HG03442 (cell line): ENCODE results near the gene CEP89.
"Not testable (repeated sequence)": the region's sequence is repeated elsewhere in the genome, so short reads cannot be mapped to it uniquely, and the experiment has no call there.

Source experiments
- ATAC-seq: cut with Tn5 transposase; IDR thresholded peaks from one replicate; pipeline ENCODE4 v1.9.1; 2021; ENCODE audit warnings: mild to moderate bottlenecking, moderate library complexity; ENCODE audit not compliant: unreplicated experiment

The CEP89 gene

GRCh38 chr19:32848035-32848434 lies 123.7 kb downstream of the CEP89 start:
- ATAC-seq, result not testable (repeated sequence)

DNA sequence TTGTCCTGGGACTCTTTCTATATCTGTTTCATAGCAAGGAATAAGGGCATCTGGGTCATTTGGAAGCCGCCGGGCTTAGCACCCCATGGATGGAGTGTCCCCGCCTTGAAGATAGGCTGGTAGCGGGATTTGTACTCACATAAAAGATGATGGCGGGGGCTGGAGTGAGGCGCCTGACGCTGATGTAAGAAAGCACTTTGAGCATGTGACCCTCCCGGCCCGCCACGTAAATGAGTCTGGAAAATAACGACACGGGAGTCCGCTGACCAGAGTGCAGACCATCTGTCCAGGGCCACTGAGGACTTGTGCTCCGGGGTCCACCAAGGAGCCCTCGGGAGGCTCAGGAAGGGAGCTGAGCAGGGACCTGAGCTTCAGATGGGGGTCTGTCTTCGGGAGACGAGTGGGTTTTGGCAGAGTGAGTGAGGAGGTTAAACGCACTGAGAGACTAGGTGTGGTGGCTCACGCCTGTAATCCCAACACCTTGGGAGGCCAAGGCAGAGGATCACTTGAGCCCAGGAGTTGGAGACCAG lies 128.0 kb downstream of the CEP89 start:
- ATAC-seq, result no peak

DNA sequence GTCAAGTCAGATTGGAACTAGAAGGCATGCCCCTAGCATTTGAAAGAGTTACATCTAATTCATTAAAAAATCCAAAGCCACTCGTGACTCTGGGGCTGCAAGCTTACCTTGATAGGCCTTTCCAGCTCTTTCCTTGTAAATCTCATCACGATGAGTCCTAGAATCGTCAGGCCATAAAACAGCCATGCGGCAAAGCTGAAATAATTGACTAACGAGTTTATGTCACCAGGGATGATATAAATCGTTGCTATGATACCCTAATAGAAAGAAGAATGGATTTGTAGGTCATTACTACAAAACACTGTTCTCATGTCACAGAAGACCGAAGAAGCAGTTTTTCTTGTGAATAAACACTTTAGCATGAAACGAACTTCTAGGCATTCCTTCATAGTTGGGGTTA lies 129.7 kb downstream of the CEP89 start:
- no peak for ATAC-seq

DNA sequence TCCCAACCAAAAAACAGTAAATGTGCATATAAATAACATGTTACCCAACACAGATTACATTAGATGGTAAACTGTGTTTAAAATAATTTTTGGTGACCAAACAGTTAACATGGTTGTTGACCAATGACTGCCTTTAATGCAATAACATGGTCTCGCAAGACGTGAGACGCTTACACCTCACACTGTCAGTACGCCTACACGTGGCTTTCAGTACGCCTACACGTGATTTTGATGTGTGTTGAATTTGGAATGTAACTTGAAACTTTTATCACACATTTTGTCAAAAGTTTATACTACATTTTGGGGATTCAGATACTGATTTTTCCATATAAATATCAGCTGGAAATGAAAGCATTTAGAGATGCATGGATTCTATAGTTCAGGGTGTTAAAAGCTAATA lies 134.2 kb downstream of the CEP89 start:
- no peak for ATAC-seq

GRCh38 chr19:32833388-32833787 lies 138.4 kb downstream of the CEP89 start:
- ATAC-seq, result not testable (repeated sequence)

- not testable (repeated sequence) for ATAC-seq
These were observed 138.9 kb downstream of the CEP89 start for GRCh38 chr19:32832825-32833224.

DNA sequence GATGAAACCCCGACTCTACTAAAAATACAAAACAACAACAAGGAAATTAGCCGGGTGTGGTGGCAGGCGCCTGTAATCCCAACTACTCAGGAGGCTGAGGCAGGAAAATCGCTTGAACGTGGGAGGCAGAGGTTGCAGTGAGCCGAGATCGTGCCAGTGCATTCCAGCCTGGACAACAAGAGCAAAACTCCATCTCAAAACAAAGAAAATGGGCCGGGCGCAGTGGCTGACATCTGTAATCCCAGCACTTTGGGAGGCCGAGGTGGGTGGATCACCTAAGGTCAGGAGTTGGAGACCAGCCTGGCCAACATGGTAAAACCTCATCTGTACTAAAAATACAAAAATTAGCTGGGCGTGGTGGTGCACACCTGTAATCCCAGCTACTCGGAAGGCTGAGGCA lies 139.7 kb downstream of the CEP89 start:
- ATAC-seq, result not testable (repeated sequence)

DNA sequence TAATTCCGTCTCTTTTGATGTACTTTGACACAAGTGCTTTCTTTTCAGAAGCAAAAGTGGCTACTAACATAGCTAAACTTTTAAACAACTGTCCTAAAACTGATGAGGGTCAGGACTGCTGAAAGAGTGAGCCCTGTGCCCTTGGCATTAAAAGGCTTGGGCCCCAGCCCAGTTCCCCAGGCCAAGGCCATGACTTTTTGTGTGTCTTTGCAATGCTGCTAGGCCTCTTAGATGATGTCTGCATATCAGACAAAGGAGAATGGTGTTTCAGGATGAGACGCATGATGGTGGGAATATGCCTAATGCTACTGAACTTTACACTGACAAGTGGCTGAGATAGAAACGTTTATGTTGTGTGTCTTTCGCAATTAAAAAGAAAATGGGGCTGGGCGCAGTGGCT lies 140.1 kb downstream of the CEP89 start:
- ATAC-seq, result no peak

- no peak for ATAC-seq
These were observed 141.3 kb downstream of the CEP89 start for GRCh38 chr19:32830231-32831014.

DNA sequence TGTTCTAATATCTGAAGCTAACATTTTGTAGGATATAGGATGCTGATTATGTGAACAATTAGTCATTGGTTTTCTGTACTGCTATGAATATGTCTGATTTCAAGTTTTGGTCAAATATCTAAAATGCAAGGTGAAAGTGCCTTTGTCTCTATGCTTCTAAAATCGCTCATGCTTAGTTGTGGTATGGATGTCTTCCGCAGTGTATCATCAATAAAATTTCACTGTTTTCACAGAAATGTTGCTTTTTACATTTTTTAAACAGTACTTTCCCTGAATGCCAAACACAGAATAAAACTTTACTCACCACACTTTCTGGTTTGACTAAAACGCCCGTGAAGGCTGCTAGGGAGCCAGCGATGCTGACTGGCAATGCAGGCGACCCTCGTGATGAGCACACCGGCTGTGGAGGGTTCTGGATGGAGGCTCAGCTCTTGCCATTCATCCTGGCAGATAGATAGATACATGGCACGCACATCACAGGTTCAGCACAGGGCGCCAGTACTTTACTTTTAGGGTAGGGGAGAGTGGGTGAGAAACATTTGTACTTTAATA lies 142.3 kb downstream of the CEP89 start:
- ATAC-seq, result no peak

- no peak for ATAC-seq
These were observed 143.0 kb downstream of the CEP89 start for GRCh38 chr19:32828643-32829344.

DNA sequence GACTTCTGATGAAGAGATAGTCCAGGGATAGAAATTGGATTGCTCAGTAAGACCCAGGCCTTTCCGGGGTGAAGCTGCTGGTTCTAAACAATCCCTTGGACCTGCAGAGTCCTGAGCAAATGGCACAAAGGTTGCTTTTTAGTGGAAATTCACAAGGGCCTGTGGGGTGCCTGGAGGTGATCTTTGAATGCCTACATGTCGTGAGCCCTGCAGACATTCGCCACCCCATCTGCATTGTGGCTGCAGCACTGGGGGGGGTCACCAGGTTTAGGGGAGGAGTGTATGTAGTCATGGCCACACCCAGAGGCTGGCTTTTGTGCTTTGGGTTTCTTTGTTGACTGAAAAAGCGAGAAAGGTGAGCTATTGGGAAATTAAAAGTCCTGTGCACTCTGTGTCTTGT lies 143.6 kb downstream of the CEP89 start:
- no peak for ATAC-seq
